ENCODE data around the gene TMEM14B.
"Not testable (repeated sequence)": the region's sequence is repeated elsewhere in the genome, so short reads cannot be mapped to it uniquely, and the experiment has no call there.

The TMEM14B gene

GRCh38 chr6:10747251-10747972 lies at the start of gene TMEM14B:
TMEM14B (plus strand) TSS chr6:10747805; CDS start chr6:10749246, 1,441 bp downstream.
- Histone ChIP-seq H3K9me3 (ENCODE audit: control insufficient read depth, insufficient read depth, low read depth, low read length) (no peaks in the 10 kb centered on the region), H3K9ac (ENCODE audit: low read length) (peak within 1 kb of the TSS; percentile 89), H3K4me3 (ENCODE audit: low read depth, low read length) (peak within 1 kb of the TSS; percentile 98), H3K27ac (ENCODE audit: low read depth, low read length) (peak within 1 kb of the TSS; percentile 64), H3K27me3 (ENCODE audit: control insufficient read depth, insufficient read depth, low read length) (no peaks in the 10 kb centered on the region), H3K36me3 (ENCODE audit: control insufficient read depth, insufficient read depth, low read length) (peaks cover 32% of the 10 kb centered on the region), H3K4me1 (ENCODE audit: control insufficient read depth, insufficient read depth, low read length) (peaks cover 29% of the 10 kb centered on the region)

- Histone ChIP-seq H3K9me3 (ENCODE audit: control insufficient read depth, insufficient read depth, low read depth, low read length) (peaks cover 15% of the 10 kb centered on the region), H3K27ac (ENCODE audit: low read depth, low read length) (no peak overlapping the region), H3K4me3 (ENCODE audit: low read depth, low read length) (no peak overlapping the region), H3K4me1 (ENCODE audit: control insufficient read depth, insufficient read depth, low read length) (no peaks in the 10 kb centered on the region), H3K27me3 (ENCODE audit: control insufficient read depth, insufficient read depth, low read length) (no peaks in the 10 kb centered on the region), H3K9ac (ENCODE audit: low read length) (no peak overlapping the region), H3K36me3 (ENCODE audit: control insufficient read depth, insufficient read depth, low read length) (peaks cover 21% of the 10 kb centered on the region)
These were observed 33.6 kb upstream of the TMEM14B start for GRCh38 chr6:10713962-10714361.

- H3K27ac ChIP-seq (ENCODE audit: low read depth, low read length) = no peak overlapping the region
- H3K4me3 ChIP-seq (ENCODE audit: low read depth, low read length) = no peak overlapping the region
- H3K36me3 ChIP-seq (ENCODE audit: control insufficient read depth, insufficient read depth, low read length) = peaks cover 4% of the 10 kb centered on the region; the same call in 1 of the 2 replicates
- peaks cover 17% of the 10 kb centered on the region; the same call in 1 of the 2 replicates for H3K4me1 ChIP-seq (ENCODE audit: control insufficient read depth, insufficient read depth, low read length)
- H3K9me3 ChIP-seq (ENCODE audit: control insufficient read depth, insufficient read depth, low read depth, low read length) = peaks cover 29% of the 10 kb centered on the region
- H3K9ac ChIP-seq (ENCODE audit: low read length) = no peak overlapping the region
- H3K27me3 ChIP-seq (ENCODE audit: control insufficient read depth, insufficient read depth, low read length) = no peaks in the 10 kb centered on the region
These were observed 28.2 kb upstream of the TMEM14B start for GRCh38 chr6:10719296-10719963.

GRCh38 chr6:10719964-10720264 lies 27.7 kb upstream of the TMEM14B start:
- Histone ChIP-seq H3K4me3 (ENCODE audit: low read depth, low read length) (no peak overlapping the region), H3K36me3 (ENCODE audit: control insufficient read depth, insufficient read depth, low read length) (peaks cover 4% of the 10 kb centered on the region; the same call in 1 of the 2 replicates), H3K27ac (ENCODE audit: low read depth, low read length) (no peak overlapping the region), H3K9ac (ENCODE audit: low read length) (no peak overlapping the region), H3K4me1 (ENCODE audit: control insufficient read depth, insufficient read depth, low read length) (peaks cover 21% of the 10 kb centered on the region; the same call in 1 of the 2 replicates), H3K27me3 (ENCODE audit: control insufficient read depth, insufficient read depth, low read length) (no peaks in the 10 kb centered on the region), H3K9me3 (ENCODE audit: control insufficient read depth, insufficient read depth, low read depth, low read length) (peaks cover 29% of the 10 kb centered on the region)

- no peak overlapping the region for H3K27ac ChIP-seq (ENCODE audit: low read depth, low read length)
- H3K9me3 ChIP-seq (ENCODE audit: control insufficient read depth, insufficient read depth, low read depth, low read length) = peaks cover 29% of the 10 kb centered on the region
- H3K4me1 ChIP-seq (ENCODE audit: control insufficient read depth, insufficient read depth, low read length) = peaks cover 21% of the 10 kb centered on the region; the same call in 1 of the 2 replicates
- no peak overlapping the region for H3K4me3 ChIP-seq (ENCODE audit: low read depth, low read length)
- no peaks in the 10 kb centered on the region for H3K27me3 ChIP-seq (ENCODE audit: control insufficient read depth, insufficient read depth, low read length)
- H3K36me3 ChIP-seq (ENCODE audit: control insufficient read depth, insufficient read depth, low read length) = peaks cover 9% of the 10 kb centered on the region
- no peak overlapping the region for H3K9ac ChIP-seq (ENCODE audit: low read length)
These were observed 27.2 kb upstream of the TMEM14B start for GRCh38 chr6:10720265-10720959.

- H3K27me3 ChIP-seq (ENCODE audit: control insufficient read depth, insufficient read depth, low read length); H3K27ac ChIP-seq (ENCODE audit: low read depth, low read length): not testable (repeated sequence)
- peaks cover 21% of the 10 kb centered on the region; the same call in 1 of the 2 replicates for H3K4me1 ChIP-seq (ENCODE audit: control insufficient read depth, insufficient read depth, low read length)
These were observed 26.4 kb upstream of the TMEM14B start for GRCh38 chr6:10720960-10721849.

GRCh38 chr6:10721850-10722569 lies 25.6 kb upstream of the TMEM14B start:
- H3K4me1 ChIP-seq (ENCODE audit: control insufficient read depth, insufficient read depth, low read length) = peaks cover 21% of the 10 kb centered on the region; the same call in 1 of the 2 replicates
- no peaks in the 10 kb centered on the region for H3K27me3 ChIP-seq (ENCODE audit: control insufficient read depth, insufficient read depth, low read length)
- H3K36me3 ChIP-seq (ENCODE audit: control insufficient read depth, insufficient read depth, low read length) = peaks cover 25% of the 10 kb centered on the region
- H3K4me3 ChIP-seq (ENCODE audit: low read depth, low read length) = peak overlapping the region; percentile 97
- H3K9me3 ChIP-seq (ENCODE audit: control insufficient read depth, insufficient read depth, low read depth, low read length) = peaks cover 29% of the 10 kb centered on the region
- peak overlapping the region; percentile 50 for H3K9ac ChIP-seq (ENCODE audit: low read length)
- H3K27ac ChIP-seq (ENCODE audit: low read depth, low read length) = no peak overlapping the region

More at GRCh38 chr6:10720960-10721849, 26.4 kb upstream of the TMEM14B start:
- not testable (repeated sequence) for H3K9ac ChIP-seq (ENCODE audit: low read length); H3K4me3 ChIP-seq (ENCODE audit: low read depth, low read length)
- peaks cover 29% of the 10 kb centered on the region for H3K9me3 ChIP-seq (ENCODE audit: control insufficient read depth, insufficient read depth, low read depth, low read length)
- peaks cover 17% of the 10 kb centered on the region for H3K36me3 ChIP-seq (ENCODE audit: control insufficient read depth, insufficient read depth, low read length)

- H3K9ac ChIP-seq (ENCODE audit: low read length) = peak overlapping the region; percentile 50
- peaks cover 21% of the 10 kb centered on the region; the same call in 1 of the 2 replicates for H3K4me1 ChIP-seq (ENCODE audit: control insufficient read depth, insufficient read depth, low read length)
- peak overlapping the region; percentile 97 for H3K4me3 ChIP-seq (ENCODE audit: low read depth, low read length)
- H3K9me3 ChIP-seq (ENCODE audit: control insufficient read depth, insufficient read depth, low read depth, low read length) = peaks cover 29% of the 10 kb centered on the region
- H3K27ac ChIP-seq (ENCODE audit: low read depth, low read length) = no peak overlapping the region
- peaks cover 29% of the 10 kb centered on the region for H3K36me3 ChIP-seq (ENCODE audit: control insufficient read depth, insufficient read depth, low read length)
- no peaks in the 10 kb centered on the region for H3K27me3 ChIP-seq (ENCODE audit: control insufficient read depth, insufficient read depth, low read length)
These were observed 25.1 kb upstream of the TMEM14B start for GRCh38 chr6:10722570-10722819.

GRCh38 chr6:10722820-10723566 lies 24.6 kb upstream of the TMEM14B start, which contains the start of gene TMEM14C:
TMEM14C (plus strand) TSS chr6:10723070; CDS start chr6:10724614, 1,544 bp downstream.
- H3K4me1 ChIP-seq (ENCODE audit: control insufficient read depth, insufficient read depth, low read length) = peaks cover 21% of the 10 kb centered on the region; the same call in 1 of the 2 replicates
- peak within 1 kb of the TSS; percentile 77 for H3K27ac ChIP-seq (ENCODE audit: low read depth, low read length)
- peaks cover 34% of the 10 kb centered on the region for H3K36me3 ChIP-seq (ENCODE audit: control insufficient read depth, insufficient read depth, low read length)
- H3K4me3 ChIP-seq (ENCODE audit: low read depth, low read length) = peak within 1 kb of the TSS; percentile 97
- H3K9ac ChIP-seq (ENCODE audit: low read length) = peak within 1 kb of the TSS; percentile 92
- H3K9me3 ChIP-seq (ENCODE audit: control insufficient read depth, insufficient read depth, low read depth, low read length) = peaks cover 24% of the 10 kb centered on the region
- no peaks in the 10 kb centered on the region for H3K27me3 ChIP-seq (ENCODE audit: control insufficient read depth, insufficient read depth, low read length)

Data from HUES6 (cell line).